Colon (tissue), 2 donors: Measurements from ENCODE around the gene RALGAPB.

Source experiments
- FAIRE-seq: peaks from 2 replicates; lab custom pipeline; 2012; peaks lifted over from hg19 to GRCh38; lab: Jason Lieb, UNC
- donor health status: control.
- donor health status: control.

Gene RALGAPB

DNA sequence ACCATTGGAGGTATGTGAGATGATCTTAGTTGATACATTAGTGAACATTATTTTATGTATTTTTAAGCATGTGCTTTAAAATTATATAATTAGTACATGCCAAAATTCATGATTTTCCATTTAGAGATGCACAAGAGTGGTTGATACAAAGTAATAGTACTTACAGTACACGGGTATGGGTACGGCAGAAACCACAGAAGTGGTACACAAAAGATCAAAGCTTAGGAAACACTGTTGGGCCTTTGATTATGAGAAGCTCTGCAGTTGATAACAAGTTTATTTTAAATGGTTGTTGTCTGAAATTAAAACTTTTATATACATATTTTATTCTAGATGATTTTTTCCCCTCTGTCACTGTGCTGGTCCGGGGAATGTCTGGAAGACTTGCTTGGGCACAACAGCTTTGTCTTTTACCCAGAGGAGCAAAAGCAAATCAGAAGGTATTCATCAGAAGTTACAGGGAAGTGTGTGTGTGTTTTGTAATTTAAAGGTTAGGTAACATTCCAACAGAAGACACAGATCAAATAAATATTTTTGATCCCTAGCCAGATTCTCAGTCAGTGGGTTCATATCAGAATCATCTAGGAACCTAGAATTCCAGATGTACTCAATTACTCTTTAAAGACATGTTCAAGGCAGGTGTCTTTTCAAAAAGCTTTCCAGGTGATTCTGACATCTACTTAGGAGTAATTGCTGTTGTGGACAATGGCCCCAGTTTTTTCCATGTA, 75.9 kb downstream of the RALGAPB start:
- no peak for FAIRE-seq

DNA sequence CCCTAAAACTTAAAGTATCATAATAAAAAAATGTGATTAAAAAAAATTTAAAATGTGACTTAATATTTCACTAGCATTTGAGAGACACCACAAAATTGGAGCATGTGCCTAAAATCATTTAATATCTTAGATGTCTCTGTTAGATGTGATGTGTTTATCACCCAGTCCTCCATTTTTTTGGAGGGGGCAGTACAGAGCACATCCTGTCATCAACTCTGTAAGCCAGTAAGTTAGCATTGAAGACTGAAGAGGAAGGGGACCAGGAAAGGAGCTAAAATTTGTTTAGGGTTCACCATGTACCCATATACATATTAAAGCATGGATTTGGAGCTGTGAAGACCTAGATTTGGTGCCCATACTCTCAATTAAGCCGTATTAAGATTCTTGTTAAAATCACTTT, 77.6 kb downstream of the RALGAPB start:
- no peak for FAIRE-seq

DNA sequence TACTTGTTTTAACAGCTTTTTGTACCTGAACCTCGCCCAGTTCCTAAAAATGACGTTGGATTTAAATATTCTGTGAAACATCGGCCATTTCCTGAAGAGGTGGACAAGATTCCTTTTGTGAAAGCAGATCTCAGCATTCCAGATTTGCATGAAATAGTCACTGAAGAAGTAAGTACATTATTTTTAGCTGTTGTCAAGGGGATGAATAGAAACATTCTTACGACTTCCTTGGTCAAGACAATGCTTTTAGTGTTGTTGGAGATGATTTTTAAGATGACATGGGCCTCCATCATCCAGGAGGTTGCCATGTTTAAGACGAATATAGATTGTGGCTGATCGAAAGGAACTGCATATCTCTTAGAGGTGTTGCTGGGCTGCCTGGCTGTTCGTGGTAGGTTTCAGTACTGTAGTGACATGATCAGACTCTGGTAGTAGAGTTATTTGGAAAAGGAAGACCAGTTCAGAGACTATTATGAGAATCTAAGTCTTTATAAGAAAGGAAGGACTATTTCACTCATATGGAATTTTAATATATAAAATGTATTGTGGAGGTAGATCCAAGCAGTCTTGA, 78.5 kb downstream of the RALGAPB start:
- no peak for FAIRE-seq

DNA sequence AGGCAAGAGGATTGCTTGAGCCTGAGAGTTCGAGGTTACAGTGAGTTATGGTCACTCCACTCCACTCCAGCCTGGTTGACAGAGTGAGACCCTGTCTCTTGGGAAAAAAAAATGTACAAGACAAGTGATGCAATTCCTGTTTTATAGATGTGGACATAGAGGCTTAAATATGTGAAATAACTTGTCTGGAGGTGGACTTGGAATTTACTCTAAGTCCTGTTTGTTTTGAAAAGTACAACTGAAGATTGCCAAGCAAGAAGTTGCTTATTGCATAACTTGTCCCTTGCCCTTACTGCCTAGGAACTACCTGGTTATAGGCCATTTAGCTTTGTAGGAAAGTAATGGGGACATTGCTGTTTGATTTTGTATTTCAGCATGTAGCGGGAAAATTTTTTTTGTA, 82.3 kb downstream of the RALGAPB start:
- FAIRE-seq, result no peak

DNA sequence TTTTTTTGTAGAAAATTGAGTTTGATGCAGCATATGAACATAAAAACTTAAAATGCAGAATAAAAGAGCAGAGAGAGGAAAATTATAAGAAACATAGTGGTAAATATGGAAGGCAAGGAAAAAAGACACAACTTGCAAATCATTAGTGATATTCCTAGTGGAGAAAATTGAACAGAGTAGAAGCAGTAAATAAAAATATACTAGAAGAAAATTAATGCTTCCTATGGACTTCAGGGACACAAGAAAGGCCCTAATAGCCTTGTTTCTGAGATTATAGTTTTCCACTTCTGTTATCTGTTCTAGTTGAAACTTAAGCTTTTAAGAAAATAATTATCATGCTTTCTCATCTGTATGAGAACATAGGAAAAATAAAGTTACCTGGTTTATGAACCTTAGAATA, 82.8 kb downstream of the RALGAPB start:
- no peak for FAIRE-seq

DNA sequence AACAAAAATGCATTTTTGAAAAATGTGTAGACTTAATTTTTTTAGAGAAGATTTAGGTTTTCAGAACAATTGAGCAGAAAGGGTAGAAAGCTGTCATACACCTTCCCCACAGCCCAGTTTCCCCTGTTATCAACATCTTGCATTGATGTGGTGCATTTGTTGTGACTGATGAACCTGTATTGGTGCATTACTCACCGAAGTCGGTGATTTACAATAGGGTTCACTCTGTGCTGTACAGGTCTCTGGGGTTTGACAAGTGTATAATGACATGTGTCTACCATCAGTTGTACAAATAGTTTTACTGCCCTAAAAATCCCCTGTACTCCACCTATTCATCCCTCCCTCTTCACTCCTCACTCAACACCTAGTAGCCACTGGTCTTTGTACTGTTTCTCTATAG, 84.5 kb downstream of the RALGAPB start:
- no peak for FAIRE-seq

DNA sequence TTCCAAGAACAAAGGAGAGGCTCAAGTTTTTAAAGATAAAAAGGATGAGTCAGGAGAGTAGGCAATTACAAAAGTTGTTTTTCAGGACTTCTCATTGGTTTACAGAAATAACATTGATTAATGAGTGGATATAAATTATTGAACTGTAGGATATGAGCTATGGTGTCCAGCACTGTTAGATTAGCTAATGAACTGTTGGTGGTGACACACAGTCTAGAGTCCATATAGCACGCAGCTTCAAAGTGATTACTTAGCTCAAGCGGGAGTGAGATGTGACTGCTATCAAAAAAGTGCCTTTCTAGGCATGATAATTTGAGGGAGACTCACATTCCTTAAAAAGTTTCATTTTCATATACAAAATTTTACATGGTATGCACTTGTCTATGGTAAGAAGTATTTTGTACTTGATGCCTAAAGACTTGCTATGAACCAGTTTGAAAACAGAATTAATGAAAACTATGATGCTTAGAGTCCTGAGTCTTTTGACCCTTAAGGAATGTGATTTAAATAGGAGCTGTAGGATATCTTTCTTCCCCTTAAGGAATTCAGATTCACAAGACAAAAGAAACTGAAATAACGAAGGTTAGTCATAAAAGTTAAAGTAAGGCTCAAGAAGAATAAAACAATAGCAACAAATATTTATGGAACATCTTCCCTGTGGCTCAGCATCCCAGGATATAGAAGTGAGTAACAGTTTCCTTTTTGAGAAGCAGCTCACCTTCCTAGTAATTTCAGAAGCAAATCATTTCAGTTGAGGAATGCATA, 86.1 kb downstream of the RALGAPB start:
- no peak for FAIRE-seq

DNA sequence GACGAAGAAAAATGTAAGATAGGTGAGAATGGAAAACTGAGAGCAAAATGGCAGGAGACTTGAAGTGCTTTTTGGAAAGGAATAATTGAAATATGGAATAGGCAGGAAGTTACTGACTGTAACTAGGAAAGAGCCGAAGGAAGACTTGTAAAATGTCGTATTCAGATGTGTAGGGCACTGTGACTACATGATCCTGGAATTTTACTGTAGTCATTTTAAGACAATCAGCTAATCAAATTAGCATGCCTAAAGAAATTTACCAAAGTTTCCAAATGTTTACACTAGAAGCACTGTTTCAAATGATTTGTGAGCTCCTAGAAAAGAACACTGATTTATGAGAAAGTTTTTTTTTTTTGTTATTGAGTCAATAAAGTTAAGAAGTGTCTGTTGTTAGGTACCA, 87.1 kb downstream of the RALGAPB start:
- no peak for FAIRE-seq

DNA sequence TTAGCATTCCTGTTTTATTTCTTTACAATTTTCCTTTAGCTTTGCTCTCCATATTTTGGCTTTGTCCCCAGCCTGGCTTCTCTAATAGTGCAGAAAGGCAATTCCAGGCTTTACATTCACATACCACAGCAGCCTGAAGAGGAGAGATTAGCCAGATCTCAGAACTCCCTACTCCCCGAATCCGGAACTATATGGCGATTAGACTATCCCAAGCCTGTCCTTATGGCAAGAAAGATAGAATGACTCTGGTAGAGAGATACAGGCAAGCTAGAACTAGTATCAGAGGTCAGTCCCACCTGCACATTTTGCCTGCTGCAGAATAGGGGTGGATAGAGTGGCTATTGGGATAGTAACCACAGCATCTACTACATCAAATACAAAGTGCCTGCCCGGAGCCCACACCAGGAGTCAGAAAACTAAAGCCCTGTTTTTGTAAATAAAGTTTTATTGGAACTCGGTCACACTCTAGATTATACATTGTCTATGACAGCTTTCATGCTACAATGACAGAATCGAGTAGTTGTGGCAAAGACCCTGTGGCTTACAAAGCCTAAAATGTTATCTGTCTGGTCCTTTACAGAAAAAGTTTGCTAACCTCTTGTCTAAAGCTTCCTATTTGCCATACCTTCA, 91.3 kb downstream of the RALGAPB start:
- no peak for FAIRE-seq

DNA sequence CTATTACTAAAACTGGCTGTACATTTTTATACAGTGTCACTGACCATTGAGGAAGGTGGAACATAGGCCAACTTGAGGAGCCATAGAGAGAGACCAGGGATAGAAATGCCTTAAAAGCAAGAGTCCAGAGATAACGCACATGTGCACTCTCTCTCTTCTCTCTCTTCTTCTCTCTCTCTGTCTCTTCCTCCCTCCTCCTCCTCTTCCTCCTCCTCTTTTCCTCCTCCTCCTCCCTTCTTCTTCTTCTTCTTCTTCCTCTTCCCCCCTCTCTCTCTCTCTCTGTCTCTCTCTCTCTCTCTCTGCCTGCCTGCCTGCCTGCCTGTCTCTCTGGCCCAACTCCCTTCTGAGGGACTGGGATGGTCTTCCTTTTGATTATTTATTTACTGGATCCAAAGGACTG, 92.0 kb downstream of the RALGAPB start:
- no peak for FAIRE-seq

DNA sequence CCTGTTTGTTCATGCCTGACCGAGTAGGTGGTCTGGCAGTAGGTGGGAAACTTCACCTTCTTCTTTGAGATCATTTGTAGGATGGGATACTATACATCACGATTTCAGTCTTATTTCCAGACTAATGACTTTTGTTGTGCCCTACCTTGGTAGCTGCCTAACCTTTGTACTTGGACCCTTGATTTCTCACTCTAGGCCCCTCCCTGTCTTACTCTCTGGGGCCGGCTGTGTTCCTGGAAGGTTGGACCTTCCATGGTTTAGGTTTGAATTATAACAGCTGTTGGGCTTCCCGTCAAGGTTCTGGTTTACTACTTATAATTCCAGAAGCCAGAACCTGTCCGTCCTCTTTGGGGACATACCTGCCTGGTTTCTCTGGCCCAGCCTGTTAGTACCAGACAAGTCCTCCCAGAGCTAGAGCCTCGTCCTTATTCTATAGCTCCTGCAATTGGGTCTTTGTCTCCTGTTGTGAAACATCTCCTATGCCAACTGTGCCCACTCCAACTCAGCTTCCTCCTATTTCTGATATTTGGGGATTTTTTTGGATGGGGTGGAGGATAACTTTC, 93.5 kb downstream of the RALGAPB start:
- no peak for FAIRE-seq

DNA sequence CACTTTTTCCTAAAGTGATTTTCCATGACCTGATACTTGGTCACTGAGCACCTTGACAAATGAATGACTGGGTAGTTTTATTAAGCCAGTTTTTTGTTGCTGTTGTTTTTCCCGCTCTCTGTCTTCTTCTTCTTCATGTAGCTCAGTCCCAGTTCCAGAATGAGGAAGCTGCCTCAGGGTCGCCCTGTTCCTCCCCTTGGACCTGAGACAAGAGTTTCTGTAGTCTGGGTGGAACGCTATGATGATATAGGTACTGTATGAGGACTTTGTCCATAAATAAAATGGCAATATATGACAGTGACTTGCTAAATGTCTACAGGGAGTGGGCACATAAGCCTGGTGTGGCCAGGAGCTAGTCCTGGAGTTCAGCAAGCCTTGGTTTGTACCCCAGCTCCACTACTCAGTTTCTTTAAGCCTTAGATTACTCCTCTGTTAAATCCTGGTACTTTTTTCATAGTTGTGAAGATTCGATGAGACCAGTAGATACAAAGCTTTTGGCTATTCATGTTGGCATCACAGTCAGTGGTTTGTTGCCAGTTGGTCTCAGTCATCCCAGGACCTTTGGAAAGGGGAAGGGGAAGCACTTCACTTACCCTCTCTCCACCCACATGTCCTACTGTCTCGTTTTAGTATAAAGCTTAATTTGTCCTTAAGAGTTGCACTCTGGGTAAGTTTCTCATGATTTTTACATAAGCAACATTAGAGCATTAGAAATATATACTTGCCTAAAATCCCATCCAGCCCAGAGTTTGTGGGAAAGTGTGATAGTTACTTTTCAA, 97.3 kb downstream of the RALGAPB start:
- no peak for FAIRE-seq

DNA sequence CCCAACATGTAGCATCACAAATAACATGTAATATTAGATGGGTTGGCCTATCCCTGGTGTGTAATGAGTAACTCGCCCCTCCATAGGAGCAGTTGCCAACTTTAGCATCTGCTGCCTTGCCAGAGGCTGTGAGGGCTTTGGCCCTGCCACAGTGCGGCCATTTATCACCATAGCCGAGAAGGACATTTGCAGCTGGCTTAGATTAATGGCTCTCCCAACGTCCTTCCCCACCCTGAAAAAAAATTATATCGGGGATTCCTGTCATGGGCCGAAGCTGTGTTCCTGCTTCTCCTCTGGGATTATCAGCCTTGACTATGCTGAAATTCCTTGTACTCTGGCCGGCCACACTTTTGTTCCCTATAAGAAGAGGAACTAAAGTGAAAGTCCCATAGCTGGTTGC, 100.8 kb downstream of the RALGAPB start:
- no peak for FAIRE-seq

DNA sequence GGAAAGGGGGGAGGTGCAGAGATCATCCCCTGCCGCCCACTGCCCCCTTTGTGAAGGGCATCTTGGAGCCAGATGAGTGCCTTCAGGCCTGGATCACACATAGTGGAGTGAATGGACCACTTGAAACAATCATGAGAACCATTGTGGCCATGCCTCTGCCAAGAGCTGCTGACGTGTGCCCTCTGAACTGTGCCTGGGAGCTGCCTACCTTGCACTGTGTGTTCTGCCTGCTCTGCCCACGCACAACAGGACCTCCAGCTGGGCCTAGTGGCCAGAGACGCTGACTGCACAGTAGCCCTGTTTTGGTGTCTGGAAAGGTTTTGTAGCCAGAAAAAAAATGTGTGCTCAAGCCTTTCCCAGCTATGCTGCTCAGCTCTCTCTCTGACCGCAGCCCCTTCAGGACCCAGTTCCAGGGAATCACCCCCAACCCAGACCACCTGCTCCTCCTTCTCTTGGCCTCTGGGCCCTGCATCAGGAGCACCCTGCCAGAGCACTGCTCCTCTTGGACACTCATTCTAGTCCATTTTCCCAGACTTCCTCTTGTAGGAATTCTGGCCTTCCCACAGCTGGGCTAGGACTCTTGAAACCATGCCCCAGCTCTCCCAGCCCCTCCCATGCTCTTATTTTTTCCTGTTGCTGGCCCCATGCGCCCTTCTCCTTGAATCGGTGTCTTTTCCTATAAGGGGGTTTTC, 106.7 kb downstream of the RALGAPB start:
- no peak for FAIRE-seq

DNA sequence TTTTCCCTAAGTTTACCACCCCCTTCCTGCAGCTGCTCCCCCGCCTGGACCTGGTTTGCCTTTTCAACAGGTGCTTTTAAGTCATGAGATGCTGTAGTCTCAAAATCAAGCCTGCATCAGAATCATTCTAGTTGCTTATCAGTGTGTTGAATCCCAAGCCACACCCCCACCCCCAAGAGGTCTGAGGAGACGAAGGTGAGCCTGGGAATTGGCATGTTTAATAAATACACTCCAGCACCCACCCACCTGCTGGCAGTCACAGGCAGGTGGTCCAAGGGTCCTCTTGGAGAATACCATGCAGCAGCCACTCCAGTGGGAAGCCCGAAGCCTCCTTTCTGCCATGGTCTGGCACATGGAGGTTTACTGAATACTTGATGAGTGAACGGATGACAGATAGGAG, 107.3 kb downstream of the RALGAPB start:
- no peak for FAIRE-seq

DNA sequence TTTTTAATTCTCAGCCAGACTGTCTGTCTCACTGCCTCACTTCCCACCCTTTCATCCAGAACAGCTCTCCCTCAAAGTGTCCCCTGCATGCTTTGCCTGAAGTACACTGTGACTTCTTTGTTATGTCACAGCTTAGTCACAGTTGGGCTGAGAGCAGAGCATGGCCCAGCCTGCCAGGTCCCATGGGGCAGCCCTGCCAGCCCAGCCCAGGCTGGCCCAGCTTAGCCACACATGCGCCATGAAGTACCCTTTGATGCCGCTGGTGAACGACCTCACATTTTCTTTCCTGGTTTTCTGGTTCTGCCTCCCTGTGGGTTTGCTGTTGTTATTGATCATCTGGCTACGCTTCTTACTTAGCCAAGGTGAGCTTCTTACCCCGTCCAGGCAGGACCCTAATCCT, 108.4 kb downstream of the RALGAPB start, which contains the start of gene ADIG:
Gene ADIG (plus strand): TSS at position 185 of the 400 bp plus-strand sequence. CDS start 54 bp downstream, at position 239.
- FAIRE-seq, result no peak

DNA sequence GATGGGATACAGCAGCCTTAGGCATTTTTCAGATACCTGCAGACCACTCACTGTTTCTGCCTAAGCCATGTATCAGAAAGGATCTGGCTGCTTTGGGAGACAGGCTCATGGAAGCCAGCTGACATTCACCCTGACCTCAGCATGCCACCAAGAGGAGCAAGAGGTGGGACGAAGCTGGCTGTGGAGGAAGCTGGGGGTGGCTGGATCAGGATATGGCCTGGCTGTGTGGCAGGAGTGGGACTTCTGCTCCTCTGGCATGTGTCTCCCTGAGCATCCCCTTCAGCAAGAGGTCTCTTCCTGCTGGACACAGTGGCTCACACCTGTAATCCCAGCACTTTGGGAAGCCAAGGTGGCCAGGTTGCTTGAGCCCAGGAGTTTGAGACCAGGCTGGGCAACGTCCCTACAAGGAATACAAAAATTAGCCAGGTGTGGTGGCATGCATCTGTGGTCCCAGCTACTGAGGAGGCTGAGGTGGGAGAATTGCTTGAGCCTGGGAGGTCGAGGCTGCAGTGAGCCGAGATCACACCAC, 109.3 kb downstream of the RALGAPB start:
- no peak for FAIRE-seq

DNA sequence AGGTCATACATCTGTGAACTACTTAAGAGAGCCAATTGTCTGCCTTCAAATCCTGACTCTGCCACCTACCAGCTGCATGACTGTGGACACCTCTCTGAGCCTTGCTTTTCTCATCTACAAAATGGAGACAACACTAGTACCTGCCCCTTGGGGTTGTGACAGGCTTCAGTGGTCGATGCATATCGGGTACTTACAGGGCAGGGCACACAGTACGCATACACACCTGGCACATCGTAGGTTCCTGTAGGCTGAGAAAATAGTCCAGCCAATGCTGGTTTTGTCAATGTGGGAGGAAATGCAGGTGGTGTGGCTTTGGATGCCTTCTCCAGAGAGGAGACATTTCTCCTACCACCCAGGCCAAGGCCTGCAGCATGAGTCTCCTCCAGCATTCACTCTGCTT, 110.7 kb downstream of the RALGAPB start:
- FAIRE-seq, result no peak

DNA sequence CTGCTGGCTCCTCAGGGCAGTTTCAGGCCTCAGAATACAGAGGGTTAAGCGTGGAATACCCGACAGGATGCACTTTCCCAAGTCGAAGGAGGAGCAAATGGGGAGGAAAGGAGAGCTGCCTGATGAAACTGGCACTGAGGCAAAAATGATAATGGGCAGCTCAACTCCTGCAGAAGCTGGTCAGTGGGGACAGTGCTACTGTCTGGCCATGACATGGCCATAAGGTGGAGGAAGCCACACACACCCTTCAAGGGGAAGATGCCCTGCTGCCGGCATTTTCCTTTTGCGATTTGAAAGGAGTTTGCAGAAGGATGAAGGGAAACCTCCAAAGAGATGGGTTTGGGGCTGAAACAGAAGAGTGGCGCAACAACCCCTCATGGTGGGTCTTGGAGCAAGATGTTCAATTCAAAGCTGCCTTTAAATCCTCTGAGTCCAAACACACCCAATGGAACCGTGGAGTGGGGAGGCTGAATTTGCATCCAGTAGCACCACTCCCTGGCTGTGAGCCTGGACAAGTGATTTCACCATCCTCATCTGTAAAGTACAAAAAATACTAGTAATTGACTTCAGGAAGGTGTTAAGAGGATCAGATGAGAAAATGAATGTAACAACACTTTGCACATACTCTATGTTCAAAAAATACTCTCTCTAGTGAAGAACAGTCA, 111.6 kb downstream of the RALGAPB start:
- FAIRE-seq, result no peak
